Right lobe of liver (tissue), 6 donors: ENCODE data around the gene RHO. TPM values are rescaled to one million over a fixed set of nuclear protein-coding genes. Genes with fewer than 3 reads are reported as not detected.
A peak's percentile ranks its signal among the peaks of the same experiment; 100 is the strongest.

ENCODE experiments used
- ATAC-seq, 4 donors: fragments of 200-7000 bp; cut with Tn5 transposase; one replicate each; pipeline ENCODE4 v1.9.1; 2020; ENCODE audit warnings: mild to moderate bottlenecking in 4 of 4, moderate library complexity in 4 of 4
- DNase-seq, 3 donors: peaks; one replicate each; pipeline ENCODE4 v3.0.0-alpha.2; 2020
- H3K27ac ChIP-seq, 3 donors: fragments of 200-600 bp; one replicate each; pipeline ENCODE4 v1.8.0; 2022
- H3K27me3 ChIP-seq, 2 donors: fragments of 200-600 bp; one replicate each; pipeline ENCODE4 v1.8.0; 2022
- H3K36me3 ChIP-seq, 4 donors: fragments of 200-600 bp; sonication (generic) in 1 of 4; one replicate each; pipeline versions ENCODE4 v1.5.1 to v1.8.0; 2017 to 2022; ENCODE audit warnings: control low read depth in 1 of 4
- H3K4me1 ChIP-seq, 4 donors: fragments of 200-600 bp; sonication (generic) in 1 of 4; one replicate each; pipeline versions ENCODE4 v1.5.1 to v1.8.0; 2017 to 2022; ENCODE audit warnings: control low read depth in 1 of 4
- H3K4me3 ChIP-seq, 3 donors: fragments of 200-600 bp; one replicate each; pipeline ENCODE4 v1.8.0; 2022
- H3K9me3 ChIP-seq, 4 donors: fragments of 200-600 bp; sonication (generic) in 1 of 4; one replicate each; pipeline versions ENCODE4 v1.5.1 to v1.8.0; 2017 to 2022; ENCODE audit warnings: control low read depth in 1 of 4
- POLR2A ChIP-seq: fragments of 450-650 bp; IDR thresholded peaks from one replicate; pipeline ENCODE4 v1.6.1; 2017; ENCODE audit warnings: antibody characterized with exemption, mild to moderate bottlenecking
- WGBS: methylation state at CpG from one replicate; pipeline ENCODE4 v1.1.6; 2018; ENCODE audit warnings: low coverage, low lambda C conversion rate; ENCODE audit not compliant: insufficient coverage; ENCODE audit errors: missing lambda C conversion rate; 5-methylcytosine and 5-hydroxymethylcytosine counted together
- intact Hi-C, 2 donors: fragments of 100-400 bp; cut with DNase I; formaldehyde crosslinking; loops; one replicate each; pipeline versions ENCODE4 v1.11.2 to v1.14.1; 2022
- total RNA-seq, 6 experiments: library from RNA; depleted of rRNA in 2 of 6; stranded (reverse); fragments of >200 nt in 2 of 6; fragmentation: NEBNext Ultra II Directional in 3 of 6; extraction: Animal tissue kit (Norgen Biotek cat#: 25700) in 3 of 6; gene quantifications; one replicate each; pipeline versions ENCODE4 v1.1.0 to v1.2.4, GENCODE V29; 2016 to 2023
- TF ChIP-seq, protein P1 (sequence below), 4 donors: fragments of 200-600 bp in 3 of 4; fragments of 450-650 bp in 1 of 4; IDR thresholded peaks; one replicate each; pipeline versions ENCODE4 v1.5.1 to v1.8.0; 2016 to 2022; ENCODE audit warnings: antibody characterized with exemption in 4 of 4, mild to moderate bottlenecking in 2 of 4
- donor health status: DM: no; HTN: yes; CAD: no.
- donor health status: DM: no; HTN: no; CAD: no.
- donor health status: DM: no; HTN: no; CAD: no.
- donor health status: DM: no; HTN: yes; CAD: no.
- donor health status: DM: no; HTN: yes; CAD: no.

RHO gene
- total RNA-seq, 6 experiments from 2014 or later, result not detected

DNA sequence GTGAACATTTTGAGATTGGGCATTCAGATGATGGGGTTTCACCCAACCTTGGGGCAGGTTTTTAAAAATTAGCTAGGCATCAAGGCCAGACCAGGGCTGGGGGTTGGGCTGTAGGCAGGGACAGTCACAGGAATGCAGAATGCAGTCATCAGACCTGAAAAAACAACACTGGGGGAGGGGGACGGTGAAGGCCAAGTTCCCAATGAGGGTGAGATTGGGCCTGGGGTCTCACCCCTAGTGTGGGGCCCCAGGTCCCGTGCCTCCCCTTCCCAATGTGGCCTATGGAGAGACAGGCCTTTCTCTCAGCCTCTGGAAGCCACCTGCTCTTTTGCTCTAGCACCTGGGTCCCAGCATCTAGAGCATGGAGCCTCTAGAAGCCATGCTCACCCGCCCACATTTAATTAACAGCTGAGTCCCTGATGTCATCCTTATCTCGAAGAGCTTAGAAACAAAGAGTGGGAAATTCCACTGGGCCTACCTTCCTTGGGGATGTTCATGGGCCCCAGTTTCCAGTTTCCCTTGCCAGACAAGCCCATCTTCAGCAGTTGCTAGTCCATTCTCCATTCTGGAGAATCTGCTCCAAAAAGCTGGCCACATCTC is 6.1 kb downstream of the RHO start:
- no peak for TF ChIP-seq POLR2A
- TF ChIP-seq, protein P1, sequence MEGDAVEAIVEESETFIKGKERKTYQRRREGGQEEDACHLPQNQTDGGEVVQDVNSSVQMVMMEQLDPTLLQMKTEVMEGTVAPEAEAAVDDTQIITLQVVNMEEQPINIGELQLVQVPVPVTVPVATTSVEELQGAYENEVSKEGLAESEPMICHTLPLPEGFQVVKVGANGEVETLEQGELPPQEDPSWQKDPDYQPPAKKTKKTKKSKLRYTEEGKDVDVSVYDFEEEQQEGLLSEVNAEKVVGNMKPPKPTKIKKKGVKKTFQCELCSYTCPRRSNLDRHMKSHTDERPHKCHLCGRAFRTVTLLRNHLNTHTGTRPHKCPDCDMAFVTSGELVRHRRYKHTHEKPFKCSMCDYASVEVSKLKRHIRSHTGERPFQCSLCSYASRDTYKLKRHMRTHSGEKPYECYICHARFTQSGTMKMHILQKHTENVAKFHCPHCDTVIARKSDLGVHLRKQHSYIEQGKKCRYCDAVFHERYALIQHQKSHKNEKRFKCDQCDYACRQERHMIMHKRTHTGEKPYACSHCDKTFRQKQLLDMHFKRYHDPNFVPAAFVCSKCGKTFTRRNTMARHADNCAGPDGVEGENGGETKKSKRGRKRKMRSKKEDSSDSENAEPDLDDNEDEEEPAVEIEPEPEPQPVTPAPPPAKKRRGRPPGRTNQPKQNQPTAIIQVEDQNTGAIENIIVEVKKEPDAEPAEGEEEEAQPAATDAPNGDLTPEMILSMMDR (IDR thresholded peaks at IDR 0.05), result no peak

DNA sequence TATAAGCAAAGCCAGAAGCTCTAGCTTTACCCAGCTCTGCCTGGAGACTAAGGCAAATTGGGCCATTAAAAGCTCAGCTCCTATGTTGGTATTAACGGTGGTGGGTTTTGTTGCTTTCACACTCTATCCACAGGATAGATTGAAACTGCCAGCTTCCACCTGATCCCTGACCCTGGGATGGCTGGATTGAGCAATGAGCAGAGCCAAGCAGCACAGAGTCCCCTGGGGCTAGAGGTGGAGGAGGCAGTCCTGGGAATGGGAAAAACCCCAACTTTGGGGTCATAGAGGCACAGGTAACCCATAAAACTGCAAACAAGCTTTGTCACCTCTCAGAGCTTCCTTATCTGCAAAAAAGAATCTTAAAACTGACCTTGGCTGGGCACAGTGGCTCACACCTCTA is 6.6 kb downstream of the RHO start:
- intact Hi-C loops, result no loop called here
- Histone ChIP-seq H3K4me1 (peaks cover 0 to 8% (median 0%) of the 10 kb centered on the region in 4 donors), H3K27ac (no peak overlapping the region), H3K4me3 (no peak overlapping the region), H3K27me3 (no peaks in the 10 kb centered on the region), H3K9me3 (no peaks in the 10 kb centered on the region), H3K36me3 (no peaks in the 10 kb centered on the region)
- no CpG with 5 or more reads among the region's 1 CpG for WGBS
- DNase-seq (peak in 1 of 3 donors; percentile 20), ATAC-seq (peak; percentile 61 to 88 (median 72))
- no peak for TF ChIP-seq POLR2A
- TF ChIP-seq, protein P1 (IDR thresholded peaks at IDR 0.05), result no peak

More for the DNA sequence above, 6.1 kb downstream of the RHO start:
- Histone ChIP-seq H3K4me1 (peaks cover 0 to 8% (median 0%) of the 10 kb centered on the region in 4 donors), H3K36me3 (no peaks in the 10 kb centered on the region), H3K27me3 (no peaks in the 10 kb centered on the region), H3K9me3 (no peaks in the 10 kb centered on the region), H3K4me3 (no peak overlapping the region), H3K27ac (no peak overlapping the region)
- peak in 1 of 4 donors; percentile 66 for ATAC-seq
- intact Hi-C loops, result no loop called here
- WGBS, result 80% methylated on average over 2 of the region's 4 CpGs
- DNase-seq, result no peak

DNA sequence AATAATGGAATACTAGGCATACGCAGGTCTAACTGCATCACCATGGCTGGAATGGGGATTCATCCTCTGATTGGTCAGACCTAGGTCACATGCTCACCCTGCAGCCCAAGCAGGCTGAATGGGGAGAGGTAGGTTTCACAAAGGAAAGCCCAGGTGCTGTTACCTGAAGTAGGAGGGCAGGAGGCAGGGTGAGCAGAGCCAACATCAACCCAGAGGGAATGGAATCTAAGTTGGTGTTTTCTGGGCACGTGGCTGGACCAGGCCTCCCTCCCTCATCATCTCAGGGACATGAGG is 7.9 kb downstream of the RHO start:
- peaks cover 0 to 8% (median 0%) of the 10 kb centered on the region in 4 donors for H3K4me1 ChIP-seq
- no peak overlapping the region for H3K4me3 ChIP-seq
- no peaks in the 10 kb centered on the region for H3K27me3 ChIP-seq
- H3K9me3 ChIP-seq, result no peaks in the 10 kb centered on the region
- intact Hi-C loops, result no loop called here
- no peaks in the 10 kb centered on the region for H3K36me3 ChIP-seq
- WGBS, result 100% methylated on average over 1 of the region's 2 CpGs
- ATAC-seq (no peak), DNase-seq (no peak)
- H3K27ac ChIP-seq, result no peak overlapping the region
- TF ChIP-seq, protein P1 (IDR thresholded peaks at IDR 0.05), result no peak
- no peak for TF ChIP-seq POLR2A

DNA sequence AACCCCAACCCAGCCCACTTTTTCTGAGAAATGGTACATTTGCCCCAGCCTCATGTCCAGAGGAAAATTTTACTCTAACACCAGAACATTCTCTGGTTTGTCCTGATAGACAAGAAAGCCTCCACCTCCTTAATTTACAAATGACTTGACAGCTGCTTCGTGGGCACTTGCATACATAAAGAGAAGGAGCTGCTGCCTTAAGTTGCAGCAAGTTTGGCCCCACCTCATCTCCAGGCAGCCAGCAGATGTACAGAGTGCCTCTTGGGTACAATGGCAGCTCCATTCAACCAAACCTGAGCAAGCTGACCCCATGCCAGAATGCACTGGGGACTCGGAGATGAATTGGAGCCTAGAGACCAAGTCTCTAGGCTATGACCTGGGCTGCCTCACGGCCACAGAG is 8.4 kb downstream of the RHO start:
- ATAC-seq, result no peak
- TF ChIP-seq, protein P1 (IDR thresholded peaks at IDR 0.05), result no peak
- no peak for TF ChIP-seq POLR2A
- DNase-seq, result no peak
- intact Hi-C loops, result no loop called here
- Histone ChIP-seq H3K4me1 (peaks cover 0 to 8% (median 0%) of the 10 kb centered on the region in 4 donors), H3K36me3 (no peaks in the 10 kb centered on the region), H3K27ac (no peak overlapping the region), H3K9me3 (no peaks in the 10 kb centered on the region), H3K27me3 (no peaks in the 10 kb centered on the region), H3K4me3 (no peak overlapping the region)
- 71% methylated on average over 1 of the region's 3 CpGs for WGBS

DNA sequence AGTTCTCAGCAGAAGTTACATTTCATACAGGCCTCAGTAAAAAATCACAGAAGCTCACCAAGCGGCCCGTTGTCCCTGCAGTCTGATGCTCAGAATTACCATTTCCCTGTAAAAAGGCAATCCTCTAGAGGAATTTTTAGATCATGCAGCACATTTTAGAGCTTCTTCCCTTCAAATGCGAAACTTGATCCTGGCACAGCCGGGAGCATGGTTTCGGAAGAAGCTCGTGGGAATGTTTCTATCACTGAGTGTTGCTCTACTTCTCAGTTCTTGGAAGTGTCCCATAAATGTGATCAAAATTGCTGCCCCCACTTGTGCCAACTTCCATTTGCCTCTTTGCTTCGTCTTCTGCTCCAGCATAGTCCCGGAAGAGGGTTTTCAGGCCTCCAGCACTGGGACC is 10.8 kb downstream of the RHO start:
- intact Hi-C loops, result no loop called here
- no peaks in the 10 kb centered on the region for H3K27me3 ChIP-seq
- no peaks in the 10 kb centered on the region for H3K9me3 ChIP-seq
- peaks cover 0 to 8% (median 0%) of the 10 kb centered on the region in 4 donors for H3K4me1 ChIP-seq
- no peak for DNase-seq
- WGBS, result 84% methylated on average over 8 of the region's 8 CpGs
- no peaks in the 10 kb centered on the region for H3K36me3 ChIP-seq
- no peak for TF ChIP-seq POLR2A
- TF ChIP-seq, protein P1 (IDR thresholded peaks at IDR 0.05), result no peak
- no peak for ATAC-seq
- no peak overlapping the region for H3K27ac ChIP-seq
- H3K4me3 ChIP-seq, result no peak overlapping the region
